ENCODE results near the gene CPA5.

Gene CPA5

GRCh38 chr7:130367088-130367755 is 22.6 kb downstream of the CPA5 start:
- H3K4me3 ChIP-seq (ENCODE audit: low read length): no peak overlapping the region
- H3K4me2 ChIP-seq (ENCODE audit: low read length): no peak overlapping the region
- H3K79me2 ChIP-seq (ENCODE audit: low read length): no peaks in the 10 kb centered on the region
- H3K27me3 ChIP-seq (ENCODE audit: low read depth, low read length): no peaks in the 10 kb centered on the region
- peaks cover 3% of the 10 kb centered on the region; the same call in 1 of the 2 replicates for H3K4me1 ChIP-seq (ENCODE audit: low read length)
- no peak overlapping the region for H2AFZ ChIP-seq (ENCODE audit: low read depth, low read length)
- TF ChIP-seq CTCF (IDR thresholded peaks at IDR 0.05; ENCODE audit: low read depth, low read length) (no peak), EZH2phosphoT487 (IDR thresholded peaks at IDR 0.05; ENCODE audit: low read depth) (no peak)
- H4K20me1 ChIP-seq (ENCODE audit: insufficient read depth, low read length): no peaks in the 10 kb centered on the region
- H3K27ac ChIP-seq (ENCODE audit: low read length): no peak overlapping the region
- peaks cover 6% of the 10 kb centered on the region; the same call in 1 of the 2 replicates for H3K9me3 ChIP-seq (ENCODE audit: insufficient read depth, low read length)
- no peak overlapping the region for H3K9ac ChIP-seq (ENCODE audit: low read length)
- no peaks in the 10 kb centered on the region for H3K36me3 ChIP-seq (replicated peaks; ENCODE audit: low read depth, low read length)

GRCh38 chr7:130367836-130368746 is 23.5 kb downstream of the CPA5 start:
- Histone ChIP-seq H3K4me2 (ENCODE audit: low read length) (no peak overlapping the region), H3K4me1 (ENCODE audit: low read length) (peaks cover 3% of the 10 kb centered on the region; the same call in 1 of the 2 replicates), H3K9ac (ENCODE audit: low read length) (no peak overlapping the region), H3K36me3 (replicated peaks; ENCODE audit: low read depth, low read length) (no peaks in the 10 kb centered on the region), H3K9me3 (ENCODE audit: insufficient read depth, low read length) (peaks cover 6% of the 10 kb centered on the region; the same call in 1 of the 2 replicates), H3K27me3 (ENCODE audit: low read depth, low read length) (no peaks in the 10 kb centered on the region), H3K79me2 (ENCODE audit: low read length) (no peaks in the 10 kb centered on the region), H3K27ac (ENCODE audit: low read length) (no peak overlapping the region), H2AFZ (ENCODE audit: low read depth, low read length) (no peak overlapping the region), H3K4me3 (ENCODE audit: low read length) (no peak overlapping the region), H4K20me1 (ENCODE audit: insufficient read depth, low read length) (no peaks in the 10 kb centered on the region)
- TF ChIP-seq CTCF (IDR thresholded peaks at IDR 0.05; ENCODE audit: low read depth, low read length) (no peak), EZH2phosphoT487 (IDR thresholded peaks at IDR 0.05; ENCODE audit: low read depth) (no peak)

- Histone ChIP-seq H3K79me2 (ENCODE audit: low read length) (no peaks in the 10 kb centered on the region), H3K9me3 (ENCODE audit: insufficient read depth, low read length) (peaks cover 6% of the 10 kb centered on the region; the same call in 1 of the 2 replicates), H3K9ac (ENCODE audit: low read length) (no peak overlapping the region), H3K4me1 (ENCODE audit: low read length) (peaks cover 3% of the 10 kb centered on the region; the same call in 1 of the 2 replicates), H4K20me1 (ENCODE audit: insufficient read depth, low read length) (no peaks in the 10 kb centered on the region), H2AFZ (ENCODE audit: low read depth, low read length) (no peak overlapping the region), H3K4me3 (ENCODE audit: low read length) (no peak overlapping the region), H3K4me2 (ENCODE audit: low read length) (no peak overlapping the region), H3K27ac (ENCODE audit: low read length) (no peak overlapping the region), H3K36me3 (replicated peaks; ENCODE audit: low read depth, low read length) (no peaks in the 10 kb centered on the region), H3K27me3 (ENCODE audit: low read depth, low read length) (no peaks in the 10 kb centered on the region)
- TF ChIP-seq CTCF (IDR thresholded peaks at IDR 0.05; ENCODE audit: low read depth, low read length) (no peak), EZH2phosphoT487 (IDR thresholded peaks at IDR 0.05; ENCODE audit: low read depth) (no peak)
Observed at GRCh38 chr7:130369110-130369711, 24.6 kb downstream of the CPA5 start.
